CD4-positive, alpha-beta T cell treated with Interleukin-4 for 4 hours (primary cell): ENCODE measurements around the gene ELP4.

Experiments
- DNase-seq: peaks from one replicate; pipeline ENCODE4 v3.0.0-alpha.2; 2020

The ELP4 gene

GRCh38 chr11:31782257-31782656 is 272.7 kb downstream of the ELP4 start:
- no peak for DNase-seq

- DNase-seq, result no peak
Observed at GRCh38 chr11:31783252-31783651, 273.7 kb downstream of the ELP4 start.

GRCh38 chr11:31784611-31785010 is 275.0 kb downstream of the ELP4 start:
- no peak for DNase-seq

- DNase-seq, result no peak
Observed at GRCh38 chr11:31786996-31787685, 277.6 kb downstream of the ELP4 start.

- no peak for DNase-seq
Observed at GRCh38 chr11:31788085-31788484, 278.5 kb downstream of the ELP4 start.

GRCh38 chr11:31790649-31791048 is 281.1 kb downstream of the ELP4 start:
- no peak for DNase-seq

- no peak for DNase-seq
Observed at GRCh38 chr11:31792036-31792435, 282.5 kb downstream of the ELP4 start.

- no peak for DNase-seq
Observed at GRCh38 chr11:31792456-31792855, 282.9 kb downstream of the ELP4 start.

- DNase-seq, result no peak
Observed at GRCh38 chr11:31793264-31793663, 283.7 kb downstream of the ELP4 start.

- no peak for DNase-seq
Observed at GRCh38 chr11:31794548-31794947, 285.0 kb downstream of the ELP4 start.

GRCh38 chr11:31795706-31796498 is 286.3 kb downstream of the ELP4 start:
- no peak for DNase-seq

- DNase-seq, result no peak
Observed at GRCh38 chr11:31796499-31797189, 287.1 kb downstream of the ELP4 start.

- DNase-seq, result no peak
Observed at GRCh38 chr11:31797190-31798056, 287.9 kb downstream of the ELP4 start.

GRCh38 chr11:31798057-31798553 is 288.5 kb downstream of the ELP4 start:
- DNase-seq, result no peak

GRCh38 chr11:31798554-31799434 is 289.2 kb downstream of the ELP4 start:
- no peak for DNase-seq

- no peak for DNase-seq
Observed at GRCh38 chr11:31799435-31800397, 290.1 kb downstream of the ELP4 start.

GRCh38 chr11:31800398-31801265 is 291.1 kb downstream of the ELP4 start:
- DNase-seq, result no peak

- no peak for DNase-seq
Observed at GRCh38 chr11:31801298-31801702, 291.7 kb downstream of the ELP4 start.

GRCh38 chr11:31802000-31802551 is 292.5 kb downstream of the ELP4 start:
- no peak for DNase-seq
